ENCODE measurements around the gene SLC34A2. TPM values are rescaled to one million over a fixed set of nuclear protein-coding genes. Genes with fewer than 3 reads are reported as not detected.

The SLC34A2 gene
- total RNA-seq, 1 experiment from 2014 or later = not detected

DNA sequence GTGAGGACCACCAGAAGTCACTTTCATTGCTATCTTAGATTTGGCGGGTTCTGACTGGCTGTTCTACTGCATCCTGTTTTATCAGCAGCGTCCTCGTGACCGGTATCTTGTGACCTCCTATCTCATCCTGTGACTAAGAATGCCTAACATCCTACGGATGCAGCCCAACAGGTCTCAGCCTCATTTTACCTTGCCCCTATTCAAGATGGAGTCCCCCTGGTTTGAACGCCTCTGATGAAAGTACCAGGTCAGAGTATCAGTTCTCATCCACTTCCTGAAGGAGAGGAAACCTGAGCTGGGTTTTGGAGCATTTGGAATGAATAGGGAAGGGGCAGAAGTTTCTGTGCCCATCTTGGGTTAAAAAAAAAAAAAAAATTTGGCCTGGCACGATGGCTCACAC, 70.2 kb downstream of the SLC34A2 start:
- no peak for DNase-seq
- Histone ChIP-seq H3K27ac (no peak overlapping the region), H3K4me3 (no peak overlapping the region), H3K36me3 (no peaks in the 10 kb centered on the region), H3K9me3 (replicated peaks) (no peaks in the 10 kb centered on the region), H3K4me1 (peaks cover 14% of the 10 kb centered on the region), H3K27me3 (no peaks in the 10 kb centered on the region)

DNA sequence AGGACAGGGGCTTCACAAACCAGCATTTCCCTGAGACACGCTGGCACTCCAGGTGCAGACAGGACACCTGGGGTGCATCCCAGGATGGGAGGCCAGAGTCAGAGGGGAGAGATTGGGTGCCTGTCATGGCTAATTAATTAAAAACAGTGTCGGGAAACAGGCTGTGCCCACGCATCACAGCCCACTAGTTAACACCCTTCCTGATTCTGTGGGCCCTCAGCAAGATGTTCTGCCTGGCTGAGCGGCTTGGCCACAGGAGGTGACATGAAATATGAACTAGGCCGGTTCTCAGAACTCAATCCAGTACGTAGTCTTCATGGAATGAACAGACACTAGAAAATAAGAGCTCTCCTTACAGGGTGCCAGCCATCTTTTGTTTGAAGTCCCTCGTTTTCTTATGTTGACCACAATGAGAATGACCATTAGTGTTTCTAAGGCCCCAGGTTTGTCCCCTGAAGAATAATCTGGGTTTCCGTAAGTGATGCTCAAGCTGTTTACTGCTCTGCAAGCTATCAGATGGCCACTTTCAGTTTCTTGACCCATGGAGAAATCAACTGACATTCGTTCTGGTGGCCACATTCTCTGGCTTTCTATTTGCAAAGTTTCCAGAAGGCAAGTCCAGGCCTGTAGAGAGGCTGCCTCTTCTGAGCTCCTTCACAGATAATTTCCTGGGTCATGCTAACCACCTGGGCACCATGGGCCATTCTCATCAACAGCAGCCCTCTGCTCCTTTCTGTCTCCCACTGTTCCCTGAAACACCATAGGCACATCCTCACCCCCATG, 72.3 kb downstream of the SLC34A2 start:
- no peaks in the 10 kb centered on the region for H3K36me3 ChIP-seq
- H3K4me3 ChIP-seq = no peak overlapping the region
- no peak for DNase-seq
- H3K4me1 ChIP-seq = peaks cover 12% of the 10 kb centered on the region
- no peaks in the 10 kb centered on the region for H3K9me3 ChIP-seq (replicated peaks)
- no peaks in the 10 kb centered on the region for H3K27me3 ChIP-seq
- H3K27ac ChIP-seq = no peak overlapping the region

Other genes starting within 250 kb of the SLC34A2 start
- gene SEL1L3, start 207.1 kb downstream of the SLC34A2 start, total RNA-seq (2014; rRNA removed; shearing (Covaris generic)) = 37.6 and 52.3 TPM in 2 replicates

Measured in SJCRH30 (cell line).